Cerebellar nuclear complex (tissue), 1 donor: ENCODE measurements around the gene NDOR1.

Source experiments
- DNase-seq, 2 experiments: peaks; one replicate each; lab custom pipeline; 2025; lab: John Stamatoyannopoulos, UW

Gene NDOR1

GRCh38 chr9:137167747-137168572 is 37.5 kb upstream of the NDOR1 start:
- DNase-seq: no peak

- no peak for DNase-seq
These were observed 37.0 kb upstream of the NDOR1 start for GRCh38 chr9:137168573-137168903.

GRCh38 chr9:137168904-137169856 is 36.3 kb upstream of the NDOR1 start:
- peak in 1 of 2 experiments; percentile 26 for DNase-seq

GRCh38 chr9:137169896-137170358 is 35.6 kb upstream of the NDOR1 start, which contains the start of gene LRRC26:
LRRC26 (minus strand) TSS chr9:137170051; CDS start chr9:137169943, 108 bp downstream.
- no peak for DNase-seq

- DNase-seq: no peak
These were observed 34.9 kb upstream of the NDOR1 start for GRCh38 chr9:137170486-137171148.

GRCh38 chr9:137171149-137171900 is 34.2 kb upstream of the NDOR1 start:
- no peak for DNase-seq

- no peak for DNase-seq
These were observed 32.4 kb upstream of the NDOR1 start for GRCh38 chr9:137172901-137173795.

- DNase-seq: no peak
These were observed 31.5 kb upstream of the NDOR1 start for GRCh38 chr9:137173796-137174664.

GRCh38 chr9:137174722-137175293 is 30.7 kb upstream of the NDOR1 start:
- DNase-seq: no peak

GRCh38 chr9:137175345-137175961 is 30.0 kb upstream of the NDOR1 start:
- no peak for DNase-seq

GRCh38 chr9:137176302-137177182 is 29.0 kb upstream of the NDOR1 start:
- DNase-seq: peak in 1 of 2 experiments; percentile 38

- DNase-seq: no peak
These were observed 27.1 kb upstream of the NDOR1 start for GRCh38 chr9:137178201-137178938.

GRCh38 chr9:137178939-137179630 is 26.4 kb upstream of the NDOR1 start:
- DNase-seq: no peak

GRCh38 chr9:137179761-137180160 is 25.7 kb upstream of the NDOR1 start:
- no peak for DNase-seq

GRCh38 chr9:137180491-137180890 is 25.0 kb upstream of the NDOR1 start:
- DNase-seq: no peak

- DNase-seq: no peak
These were observed 23.8 kb upstream of the NDOR1 start for GRCh38 chr9:137181680-137182079.
